SKM-1 (cell line): ENCODE results near the gene ANXA7.

ENCODE experiments used
- DNase-seq: peaks from one replicate; lab custom pipeline; 2025; ENCODE audit not compliant: unreplicated experiment; lab: John Stamatoyannopoulos, UW

The ANXA7 gene

GRCh38 chr10:73413528-73414229 is at the start of gene ANXA7:
Gene ANXA7, minus strand, starts transcription at chr10:73414058. Its CDS starts 13,202 bp downstream, at chr10:73400856.
- peak; percentile 78 for DNase-seq

GRCh38 chr10:73460897-73461296 is 47.0 kb upstream of the ANXA7 start:
- DNase-seq: no peak

GRCh38 chr10:73459683-73460314 is 45.9 kb upstream of the ANXA7 start:
- no peak for DNase-seq

GRCh38 chr10:73456187-73456890 is 42.5 kb upstream of the ANXA7 start:
- no peak for DNase-seq

- no peak for DNase-seq
Measured at GRCh38 chr10:73449113-73449512, 35.3 kb upstream of the ANXA7 start.

GRCh38 chr10:73448384-73448783 is 34.5 kb upstream of the ANXA7 start:
- DNase-seq: no peak

- DNase-seq: no peak
Measured at GRCh38 chr10:73446926-73447325, 33.1 kb upstream of the ANXA7 start.

GRCh38 chr10:73444457-73444856 is 30.6 kb upstream of the ANXA7 start:
- DNase-seq: no peak

GRCh38 chr10:73439605-73440312 is 25.9 kb upstream of the ANXA7 start:
- DNase-seq: no peak

- DNase-seq: no peak
Measured at GRCh38 chr10:73439055-73439454, 25.2 kb upstream of the ANXA7 start.

GRCh38 chr10:73433538-73433867 is 19.6 kb upstream of the ANXA7 start, which contains the start of gene MSS51:
Gene MSS51, minus strand, starts transcription at chr10:73433561. Its CDS starts 5,277 bp downstream, at chr10:73428284.
- no peak for DNase-seq

GRCh38 chr10:73432646-73433537 is 19.0 kb upstream of the ANXA7 start:
- no peak for DNase-seq

GRCh38 chr10:73426318-73426717 is 12.5 kb upstream of the ANXA7 start:
- DNase-seq: no peak

- DNase-seq: no peak
Measured at GRCh38 chr10:73424478-73424877, 10.6 kb upstream of the ANXA7 start.

GRCh38 chr10:73423309-73423708 is 9.5 kb upstream of the ANXA7 start:
- DNase-seq: no peak

GRCh38 chr10:73416571-73416970 is 2.7 kb upstream of the ANXA7 start:
- DNase-seq: no peak

GRCh38 chr10:73414230-73414945 is 530 bp upstream of the ANXA7 start:
- no peak for DNase-seq

- DNase-seq: no peak
Measured at GRCh38 chr10:73413108-73413527, 740 bp downstream of the ANXA7 start.

GRCh38 chr10:73410897-73411296 is 3.0 kb downstream of the ANXA7 start:
- no peak for DNase-seq

GRCh38 chr10:73408978-73409521 is 4.8 kb downstream of the ANXA7 start:
- no peak for DNase-seq
